Stimulated activated CD4-positive, alpha-beta T cell treated with anti-CD3 and anti-CD28 coated beads, Interleukin-4, amount 100 ng/mL, for 24 hours (primary cell): Measurements from ENCODE around the gene ASAP2.

Experiments used
- DNase-seq: peaks from one replicate; pipeline ENCODE4 v3.0.0-alpha.2; 2020

The ASAP2 gene

DNA sequence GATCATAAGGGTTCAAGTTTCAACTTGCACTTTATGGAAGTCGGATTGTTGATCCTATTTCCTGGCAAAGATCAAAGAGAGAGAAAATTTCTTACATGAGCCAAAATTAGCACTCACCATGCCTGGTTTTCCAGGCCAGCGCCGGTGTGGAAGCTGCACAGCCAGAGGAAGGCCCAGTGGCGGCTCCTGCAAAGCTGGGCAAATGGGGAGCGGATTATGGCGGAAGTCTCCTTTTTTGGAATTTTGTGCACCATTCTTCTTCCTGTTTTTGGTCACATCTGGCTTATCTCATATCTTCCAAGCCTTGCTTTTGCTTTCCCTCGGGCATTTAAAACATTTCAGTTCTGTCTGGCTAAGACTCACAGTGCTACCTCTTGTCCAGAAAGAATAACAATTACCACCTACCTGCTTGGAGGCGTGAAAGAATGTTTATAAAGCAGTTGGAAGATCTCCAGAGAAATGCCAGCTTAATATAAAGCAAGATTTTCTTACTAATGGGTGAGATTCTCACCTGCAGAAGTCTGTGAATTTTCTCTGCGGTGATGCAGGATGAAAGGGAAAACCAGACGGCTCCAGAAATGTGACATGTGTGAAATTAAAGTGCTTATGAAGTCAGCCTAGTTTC lies 94.3 kb downstream of the ASAP2 start:
- DNase-seq: no peak

DNA sequence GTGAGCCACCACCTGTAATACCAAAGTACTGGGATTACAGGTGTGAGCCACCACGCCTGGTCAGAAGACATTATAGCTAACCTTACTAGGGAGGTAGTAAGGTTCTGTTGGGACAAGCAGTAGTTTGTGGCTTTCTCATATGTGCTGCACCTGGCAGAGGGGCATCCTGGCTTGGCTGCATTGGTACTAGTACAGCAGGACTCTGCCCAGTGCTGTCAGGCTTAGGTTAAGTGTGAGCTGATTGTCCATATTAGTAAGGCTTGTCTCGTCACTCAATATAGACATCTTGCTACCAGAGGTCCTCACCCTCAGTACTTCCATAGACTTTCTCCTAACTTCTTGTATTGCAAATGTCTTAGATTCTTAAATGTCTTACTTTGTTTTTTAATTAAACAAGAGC lies 96.1 kb downstream of the ASAP2 start:
- no peak for DNase-seq

DNA sequence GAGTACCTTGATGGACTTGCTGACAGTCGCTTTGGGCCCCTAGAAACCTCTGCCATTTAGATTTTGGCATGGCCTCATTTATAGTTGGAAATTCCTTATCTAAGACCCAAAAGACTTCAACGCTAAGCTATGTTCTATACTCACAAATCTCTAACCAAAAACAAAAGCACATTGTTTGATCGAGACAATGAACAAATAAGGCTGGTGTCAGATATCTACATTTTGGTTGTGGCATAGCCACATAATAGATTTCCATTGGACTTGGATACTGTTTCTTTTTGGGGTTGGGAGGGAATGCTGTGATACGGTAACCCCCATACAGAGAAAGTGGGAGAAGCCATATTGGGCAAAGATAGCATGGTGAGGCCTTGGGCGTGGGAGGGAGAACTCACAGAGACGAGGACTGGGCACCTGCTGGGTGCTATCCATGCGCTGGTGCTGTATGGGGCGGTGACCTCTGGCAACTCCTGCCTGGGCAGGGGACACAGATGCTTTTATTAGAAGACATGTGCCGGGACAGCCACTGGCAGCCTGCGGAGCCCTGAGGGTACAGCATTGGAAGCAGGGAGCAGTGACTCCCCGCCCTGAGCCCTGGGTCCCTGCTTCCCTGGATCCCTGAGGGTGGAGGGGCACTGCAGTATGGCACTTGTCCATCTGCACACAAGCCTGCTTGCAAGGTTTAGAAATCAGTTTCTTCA lies 97.1 kb downstream of the ASAP2 start:
- DNase-seq: no peak

DNA sequence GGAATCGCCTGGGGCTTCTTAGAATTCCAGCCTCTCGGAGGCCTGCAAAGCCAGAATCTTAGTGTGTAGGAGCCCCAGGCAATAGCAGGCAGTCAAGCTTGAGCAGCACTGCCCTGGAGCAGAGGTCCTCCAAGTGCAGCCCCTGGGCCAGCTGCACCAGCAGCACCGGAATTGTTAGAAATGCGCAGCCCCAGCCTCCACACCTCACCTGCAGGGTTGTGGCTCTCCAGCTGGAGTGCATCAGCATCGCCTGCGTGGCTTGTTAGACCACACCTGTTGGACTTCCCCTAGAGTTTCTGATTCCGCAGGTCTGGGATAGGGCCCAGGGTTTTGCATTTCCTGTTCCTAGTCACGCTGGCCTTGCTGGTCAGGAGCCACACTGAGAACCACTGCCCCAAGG lies 100.3 kb downstream of the ASAP2 start:
- no peak for DNase-seq

- no peak for DNase-seq
These were observed 100.9 kb downstream of the ASAP2 start for GRCh38 chr2:9307535-9307934.

DNA sequence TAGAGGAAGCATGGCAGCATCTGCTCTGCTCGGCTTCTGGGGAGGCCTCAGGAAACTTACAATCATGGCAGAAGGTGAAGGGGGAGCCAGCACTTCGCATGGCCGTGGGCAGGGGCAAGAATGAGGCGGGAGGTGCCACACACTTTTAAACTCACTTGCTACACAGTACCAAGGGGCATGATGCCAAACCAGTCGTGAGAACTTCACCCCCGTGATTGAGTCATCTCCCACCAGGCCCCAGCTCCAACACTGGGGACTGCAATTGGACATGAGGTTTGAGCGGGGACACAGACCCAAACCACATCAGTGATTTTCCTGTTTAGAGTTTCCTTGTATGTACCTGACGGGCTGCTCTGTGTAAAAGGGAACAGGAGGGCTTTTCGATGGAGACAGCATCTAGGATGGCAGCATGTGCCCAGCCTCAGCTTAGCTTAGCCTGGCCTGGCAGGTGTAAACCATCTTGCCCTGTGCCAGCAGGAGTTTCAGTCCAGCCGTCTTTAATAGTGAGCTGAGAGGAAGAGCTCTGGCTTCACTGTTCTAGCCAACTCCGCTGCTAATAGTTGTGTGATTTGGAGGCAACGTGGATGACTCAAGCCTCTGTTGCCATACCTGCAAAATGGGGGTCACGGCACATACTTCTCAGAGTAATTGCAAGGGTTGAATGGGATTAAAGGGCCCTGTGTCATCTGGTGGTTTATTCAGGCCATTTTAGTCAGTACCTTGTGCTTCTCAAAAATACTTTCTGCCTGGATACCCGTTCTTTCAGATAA lies 101.8 kb downstream of the ASAP2 start:
- no peak for DNase-seq

DNA sequence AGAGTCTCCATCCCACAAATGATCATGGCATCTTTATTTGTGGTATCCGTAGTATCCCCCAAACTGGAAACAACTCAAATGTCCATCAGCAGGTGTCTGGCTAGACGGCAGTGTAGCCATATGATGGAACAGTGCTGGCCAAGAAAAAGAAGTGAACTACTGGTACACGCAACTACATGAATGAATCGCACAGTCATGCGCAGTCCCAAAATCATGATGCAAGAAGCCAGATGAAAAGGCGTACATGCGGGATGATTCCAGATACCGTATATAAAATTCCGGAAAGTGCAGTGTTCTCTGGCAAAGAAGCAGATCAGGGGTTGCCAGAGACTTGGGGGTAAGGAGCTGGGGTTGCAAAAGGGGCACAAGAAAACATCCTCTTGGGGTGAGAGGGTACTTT lies 102.5 kb downstream of the ASAP2 start:
- DNase-seq: no peak

DNA sequence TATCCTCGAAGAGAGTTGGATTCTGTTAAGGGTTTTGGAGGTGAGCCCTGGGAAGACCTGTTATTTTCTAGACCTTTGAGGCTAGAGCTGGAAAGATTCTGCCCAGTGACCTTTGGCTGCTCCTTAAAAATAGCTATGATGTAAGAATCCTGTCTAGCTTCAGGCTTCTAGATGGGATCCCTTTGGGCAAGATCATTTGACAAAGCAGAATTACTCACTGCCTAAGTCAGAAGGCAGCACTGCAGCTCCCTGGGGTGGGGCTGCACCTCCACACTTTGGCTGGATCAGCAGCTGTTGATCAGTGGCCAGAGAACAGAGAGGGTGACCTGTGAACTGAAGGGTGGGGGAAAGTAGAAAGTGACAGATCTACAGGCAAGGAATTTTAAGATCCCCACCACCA lies 103.8 kb downstream of the ASAP2 start:
- no peak for DNase-seq

- DNase-seq: no peak
These were observed 104.2 kb downstream of the ASAP2 start for GRCh38 chr2:9310798-9311197.

DNA sequence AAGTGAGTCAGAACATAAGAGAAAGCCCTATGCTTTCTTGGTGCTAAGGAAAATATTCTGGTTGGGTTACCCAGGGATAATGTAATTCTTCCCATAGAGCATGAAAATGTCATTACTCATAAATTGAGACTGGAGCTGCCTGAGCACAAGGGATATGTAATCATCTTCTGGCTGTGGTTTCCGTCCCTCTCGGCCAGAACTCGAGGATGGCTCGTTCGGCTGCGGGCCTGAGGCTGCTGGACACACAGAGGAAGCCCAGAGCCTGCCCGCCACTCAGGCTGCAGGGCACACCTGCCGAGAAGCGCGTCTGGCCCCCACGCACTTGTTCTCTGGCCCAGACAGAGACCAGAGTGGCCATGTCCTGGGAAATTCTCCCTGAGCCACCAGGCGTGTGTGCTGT lies 104.9 kb downstream of the ASAP2 start:
- no peak for DNase-seq

DNA sequence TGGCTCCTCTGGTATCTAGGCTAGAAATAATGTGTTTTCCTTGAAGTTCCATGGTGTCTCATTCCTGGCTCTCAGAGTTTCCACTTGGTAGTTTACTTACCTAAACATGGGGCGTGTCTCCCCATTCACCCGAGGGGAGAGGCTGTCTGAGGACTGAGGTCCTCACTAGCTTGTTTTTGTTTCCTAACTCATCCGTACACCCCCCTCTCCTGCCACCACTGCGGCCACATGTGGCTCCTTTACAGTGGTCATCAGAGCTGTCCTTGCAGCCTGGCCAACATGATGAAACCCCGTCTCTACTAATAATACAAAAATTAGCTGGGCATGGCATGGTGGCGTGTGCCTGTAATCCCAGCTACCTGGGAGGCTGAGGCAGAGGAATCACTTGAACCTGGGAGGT lies 106.0 kb downstream of the ASAP2 start:
- DNase-seq: no peak

- no peak for DNase-seq
These were observed 106.8 kb downstream of the ASAP2 start for GRCh38 chr2:9313443-9313842.

DNA sequence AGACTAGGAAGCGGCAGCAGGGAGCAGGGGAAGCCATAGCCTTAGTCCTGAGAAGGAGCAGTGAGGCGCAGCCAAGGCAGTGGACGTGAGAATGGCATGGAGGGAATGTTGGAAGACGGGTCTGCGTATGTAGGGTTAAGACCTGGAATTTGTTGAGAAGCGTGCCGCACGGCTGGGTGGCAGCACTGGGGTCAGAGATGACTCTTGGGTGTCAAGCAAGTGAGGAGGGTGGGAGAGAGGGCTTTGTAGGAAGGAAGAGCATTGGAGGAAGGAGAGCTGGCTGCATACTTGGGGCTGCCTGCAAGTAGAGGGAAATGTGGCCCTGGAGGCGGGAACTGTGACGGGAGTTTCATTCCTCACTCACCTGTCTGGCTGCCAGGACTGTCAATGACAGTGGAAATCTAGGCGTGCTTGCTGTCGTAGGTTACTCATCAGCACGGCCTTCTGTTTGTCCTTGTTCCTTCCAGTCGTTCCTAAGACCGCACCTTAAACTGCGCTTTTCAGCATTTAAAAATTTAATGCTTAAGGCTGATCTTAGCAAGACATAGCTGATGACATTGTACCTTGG lies 108.8 kb downstream of the ASAP2 start:
- DNase-seq: no peak

- DNase-seq: no peak
These were observed 110.9 kb downstream of the ASAP2 start for GRCh38 chr2:9317559-9317958.

DNA sequence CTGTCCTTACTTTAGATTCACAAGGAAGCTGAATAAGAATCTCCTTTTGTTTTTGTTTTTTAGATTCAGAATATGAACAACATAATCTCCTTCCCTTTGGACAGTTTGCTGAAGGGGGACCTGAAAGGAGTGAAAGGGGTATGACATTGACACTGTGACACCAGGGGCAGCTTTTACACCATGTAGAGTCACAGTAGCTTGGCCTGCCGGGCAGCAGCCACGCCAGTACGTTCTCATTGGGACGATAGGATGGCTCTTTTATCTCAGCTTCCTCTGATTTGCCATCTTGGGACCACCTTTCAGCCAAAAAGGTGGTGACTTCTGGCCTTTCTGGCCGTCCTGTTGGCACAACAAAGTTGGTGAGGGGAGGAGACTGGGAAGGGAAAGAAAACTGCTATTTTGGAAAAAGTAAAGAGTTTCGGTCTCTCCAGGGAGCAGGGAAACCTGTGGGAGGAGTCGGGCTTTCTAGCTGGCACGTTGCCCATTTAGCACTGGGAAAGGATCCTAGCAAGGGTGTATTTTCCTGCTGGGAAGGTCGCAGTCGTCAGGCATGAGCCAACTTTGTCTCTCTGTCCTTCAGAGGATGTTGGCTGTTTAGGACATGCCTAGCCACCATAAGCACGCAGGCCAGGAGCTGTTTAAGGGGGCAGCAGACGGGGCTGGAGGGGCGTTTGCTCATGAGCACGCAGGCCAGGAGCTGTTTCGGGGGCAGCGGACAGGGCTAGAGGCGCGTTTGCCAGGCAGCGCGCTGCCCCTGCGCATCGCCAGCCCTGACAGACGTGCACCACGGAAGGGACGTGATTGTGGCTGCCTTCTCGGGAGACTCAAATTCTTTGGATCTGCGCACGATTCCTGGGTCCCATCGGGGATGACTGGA lies 112.1 kb downstream of the ASAP2 start:
- DNase-seq: no peak

DNA sequence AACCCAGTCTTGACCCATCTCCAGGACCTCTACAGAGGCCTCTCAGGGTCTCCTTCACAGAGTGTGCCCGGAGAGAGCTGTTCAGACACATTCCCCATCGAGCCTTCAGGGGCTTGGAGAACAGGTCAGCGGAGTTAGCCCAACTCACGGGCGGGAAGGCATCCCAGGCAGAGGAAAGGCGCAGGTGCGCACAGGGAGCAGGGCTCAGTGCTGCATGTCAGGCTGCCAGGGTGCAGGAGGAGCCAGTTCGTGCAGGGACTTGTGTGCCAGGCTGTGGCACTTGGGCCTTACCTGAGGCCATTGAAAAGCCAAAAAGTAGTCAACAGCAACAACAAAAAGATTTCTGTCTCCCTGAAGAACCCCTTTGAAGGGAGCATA lies 112.7 kb downstream of the ASAP2 start:
- DNase-seq: no peak

DNA sequence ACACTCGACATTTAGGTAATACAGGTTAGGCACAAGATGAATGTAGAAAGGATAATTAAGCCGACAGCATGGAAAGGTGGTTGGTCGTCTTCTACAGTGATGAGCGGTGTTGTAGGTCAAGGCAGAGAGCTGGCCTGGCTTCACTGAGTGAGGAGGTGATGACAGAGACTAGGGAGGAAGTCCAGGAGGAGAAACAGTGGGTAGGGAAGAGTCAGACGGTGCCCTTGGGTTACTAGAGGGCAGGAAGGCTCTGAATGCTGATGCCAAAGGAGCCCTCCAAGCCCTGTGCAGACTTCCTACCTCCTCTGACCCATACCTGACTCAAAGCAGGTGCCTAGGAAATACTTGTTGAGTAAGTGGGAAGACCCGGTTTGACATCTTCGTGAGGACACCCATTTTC lies 116.0 kb downstream of the ASAP2 start:
- no peak for DNase-seq

DNA sequence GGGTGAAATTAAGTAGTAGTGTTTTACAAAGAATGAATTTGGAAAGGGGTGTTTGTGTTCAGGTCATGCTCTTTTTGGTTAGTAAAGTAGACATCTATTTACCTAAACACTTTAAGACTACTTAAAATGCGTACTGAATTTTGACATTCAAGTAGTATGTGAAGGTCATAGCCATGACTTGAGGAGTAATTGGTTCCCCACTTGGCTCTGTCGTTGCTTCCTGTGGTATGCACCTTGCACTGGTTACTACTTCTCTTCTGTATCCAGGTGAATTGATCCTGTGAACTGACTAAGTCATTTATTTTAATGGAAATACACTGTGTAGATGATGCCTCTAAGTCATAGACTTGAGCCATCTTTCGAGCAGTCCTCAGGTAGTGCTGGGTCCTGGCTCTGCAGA lies 118.8 kb downstream of the ASAP2 start:
- no peak for DNase-seq

GRCh38 chr2:9326975-9327374 lies 120.4 kb downstream of the ASAP2 start:
- no peak for DNase-seq

DNA sequence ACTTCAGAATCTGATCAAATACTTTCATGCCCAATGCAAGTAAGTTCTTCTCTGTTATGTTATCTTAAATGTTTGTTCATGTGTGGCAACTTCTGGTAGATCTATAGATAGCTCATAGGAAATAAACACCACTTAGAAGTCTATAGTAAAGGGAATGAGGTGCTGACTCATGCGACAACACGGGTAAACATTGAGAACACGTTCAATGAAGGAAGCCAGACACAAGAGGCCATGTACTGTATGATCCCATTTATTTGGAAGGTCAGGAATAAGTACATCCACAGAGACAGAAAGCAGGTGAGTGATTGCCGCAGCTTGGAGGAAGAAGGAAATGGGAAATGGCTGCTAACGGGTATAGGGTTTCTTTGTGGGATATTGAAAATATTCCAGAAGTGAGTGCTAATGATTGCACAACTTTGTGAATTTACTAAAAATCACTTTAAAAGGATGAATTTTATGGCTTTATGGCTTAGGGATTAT lies 121.3 kb downstream of the ASAP2 start:
- no peak for DNase-seq

GRCh38 chr2:9328931-9329330 lies 122.3 kb downstream of the ASAP2 start:
- no peak for DNase-seq

DNA sequence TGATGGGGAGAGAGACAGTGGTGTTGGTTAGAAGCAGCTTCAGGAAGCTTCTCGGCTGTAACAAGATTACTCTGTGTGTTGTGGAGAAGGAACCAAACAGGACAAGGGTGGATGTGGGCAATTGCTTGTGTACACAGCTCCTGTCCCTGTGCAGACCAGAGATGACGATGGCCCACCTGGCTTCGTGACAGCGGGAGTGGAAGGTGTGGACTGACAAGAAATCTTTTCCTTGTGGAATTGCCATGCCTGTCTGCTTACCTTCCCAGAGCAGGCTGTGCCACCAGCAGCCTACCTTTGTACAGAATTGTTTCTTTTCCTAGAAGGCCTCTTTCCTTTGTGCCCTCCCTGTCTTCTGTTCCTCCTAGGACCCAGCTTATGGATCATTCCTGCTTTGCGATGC lies 122.9 kb downstream of the ASAP2 start:
- DNase-seq: no peak
